BLaER1 treated with 17β-estradiol and CSF1 and Interleukin-3, amounts not matched to agents 10 nM and 100 nM (cell line): Measurements from ENCODE around the gene MPC1.
"Not testable (repeated sequence)": the region's sequence is repeated elsewhere in the genome, so short reads cannot be mapped to it uniquely, and the experiment has no call there.

ENCODE experiments used
- H3K27ac ChIP-seq, 11 experiments: shearing (Covaris generic); formaldehyde crosslinking; 2 replicates each; pipeline ENCODE4 v1.8.1; 2022
- H3K27me3 ChIP-seq, 11 experiments: shearing (Covaris generic); formaldehyde crosslinking; 2 replicates each; pipeline ENCODE4 v1.8.1; 2022
- H3K36me3 ChIP-seq, 11 experiments: shearing (Covaris generic); formaldehyde crosslinking; 2 replicates each; pipeline ENCODE4 v1.8.1; 2022
- H3K4me1 ChIP-seq, 10 experiments: shearing (Covaris generic); formaldehyde crosslinking; 2 replicates each; pipeline ENCODE4 v1.8.1; 2022
- H3K4me2 ChIP-seq, 11 experiments: shearing (Covaris generic); formaldehyde crosslinking; 2 replicates each; pipeline ENCODE4 v1.8.1; 2022
- H3K4me3 ChIP-seq, 10 experiments: shearing (Covaris generic); formaldehyde crosslinking; 2 replicates each; pipeline ENCODE4 v1.8.1; 2022
- H3K9ac ChIP-seq, 11 experiments: shearing (Covaris generic); formaldehyde crosslinking; 2 replicates each; pipeline ENCODE4 v1.8.1; 2022
- H3K9me3 ChIP-seq, 11 experiments: shearing (Covaris generic); formaldehyde crosslinking; replicated peaks in 1 of 11; 2 replicates each; pipeline ENCODE4 v1.8.1; 2022
- H4K20me1 ChIP-seq, 11 experiments: shearing (Covaris generic); formaldehyde crosslinking; 2 replicates each; pipeline ENCODE4 v1.8.1; 2022
- Cebpa-rat ChIP-seq, 11 experiments: shearing (Covaris generic); IDR thresholded peaks; 2 replicates each; pipeline ENCODE4 v1.8.1; 2022

Gene MPC1

GRCh38 chr6:166400181-166400580 lies 17.4 kb upstream of the MPC1 start:
- Histone ChIP-seq H3K27me3 (no peaks in the 10 kb centered on the region), H3K4me2 (no peak overlapping the region), H3K27ac (no peak overlapping the region), H4K20me1 (no peaks in the 10 kb centered on the region), H3K9me3 (peaks cover 0 to 8% (median 0%) of the 10 kb centered on the region in 11 experiments; a peak in 5 of 22 replicates), H3K9ac (no peak overlapping the region), H3K4me1 (peaks cover 6 to 25% (median 16%) of the 10 kb centered on the region in 10 experiments; a peak in 19 of 20 replicates), H3K36me3 (no peaks in the 10 kb centered on the region), H3K4me3 (no peak overlapping the region)
- no peak for TF ChIP-seq Cebpa-rat (IDR thresholded peaks at IDR 0.05)

- no peaks in the 10 kb centered on the region for H4K20me1 ChIP-seq
- no peak for TF ChIP-seq Cebpa-rat (IDR thresholded peaks at IDR 0.05)
Observed at GRCh38 chr6:166398348-166398747, 15.6 kb upstream of the MPC1 start.

GRCh38 chr6:166397849-166398248 lies 15.1 kb upstream of the MPC1 start:
- Histone ChIP-seq H3K9me3 (peaks cover 0 to 8% (median 0%) of the 10 kb centered on the region in 11 experiments; a peak in 5 of 22 replicates), H4K20me1 (no peaks in the 10 kb centered on the region), H3K27ac (no peak overlapping the region), H3K27me3 (no peaks in the 10 kb centered on the region), H3K4me3 (no peak overlapping the region), H3K36me3 (no peaks in the 10 kb centered on the region), H3K9ac (no peak overlapping the region), H3K4me1 (peaks cover 6 to 24% (median 16%) of the 10 kb centered on the region in 10 experiments; a peak in 19 of 20 replicates), H3K4me2 (peak overlapping the region; percentile 22 to 67 (median 50); a peak in 20 of 22 replicates)
- no peak for TF ChIP-seq Cebpa-rat (IDR thresholded peaks at IDR 0.05)

More at GRCh38 chr6:166398348-166398747, 15.6 kb upstream of the MPC1 start:
- Histone ChIP-seq H3K36me3 (no peaks in the 10 kb centered on the region), H3K4me3 (no peak overlapping the region), H3K9me3 (peaks cover 0 to 8% (median 0%) of the 10 kb centered on the region in 11 experiments; a peak in 5 of 22 replicates), H3K9ac (no peak overlapping the region), H3K4me2 (peak overlapping the region in 7 of 11 experiments; percentile 22 to 59 (median 49); a peak in 12 of 22 replicates), H3K4me1 (peaks cover 6 to 25% (median 16%) of the 10 kb centered on the region in 10 experiments; a peak in 19 of 20 replicates), H3K27ac (no peak overlapping the region), H3K27me3 (no peaks in the 10 kb centered on the region)

- H3K9ac ChIP-seq: no peak overlapping the region
- no peaks in the 10 kb centered on the region for H3K27me3 ChIP-seq
- peaks cover 0 to 8% (median 0%) of the 10 kb centered on the region in 11 experiments; a peak in 5 of 22 replicates for H3K9me3 ChIP-seq
- H3K27ac ChIP-seq: no peak overlapping the region
- no peak overlapping the region for H3K4me3 ChIP-seq
- no peaks in the 10 kb centered on the region for H3K36me3 ChIP-seq
- peaks cover 6 to 20% (median 14%) of the 10 kb centered on the region in 10 experiments; a peak in 19 of 20 replicates for H3K4me1 ChIP-seq
- no peaks in the 10 kb centered on the region for H4K20me1 ChIP-seq
- no peak for TF ChIP-seq Cebpa-rat (IDR thresholded peaks at IDR 0.05)
- no peak overlapping the region for H3K4me2 ChIP-seq
Observed at GRCh38 chr6:166395778-166396177, 13.0 kb upstream of the MPC1 start.

- H3K27me3 ChIP-seq: no peaks in the 10 kb centered on the region
- no peak overlapping the region for H3K9ac ChIP-seq
- H4K20me1 ChIP-seq: no peaks in the 10 kb centered on the region
- no peaks in the 10 kb centered on the region for H3K36me3 ChIP-seq
- no peak overlapping the region for H3K4me3 ChIP-seq
- no peak overlapping the region for H3K4me2 ChIP-seq
- no peak for TF ChIP-seq Cebpa-rat (IDR thresholded peaks at IDR 0.05)
- peaks cover 0 to 8% (median 0%) of the 10 kb centered on the region in 11 experiments; a peak in 5 of 22 replicates for H3K9me3 ChIP-seq
- H3K4me1 ChIP-seq: peaks cover 6 to 24% (median 18%) of the 10 kb centered on the region in 10 experiments; a peak in 19 of 20 replicates
- H3K27ac ChIP-seq: no peak overlapping the region
Observed at GRCh38 chr6:166395351-166395750, 12.6 kb upstream of the MPC1 start.

- Histone ChIP-seq H3K4me2 (no peak overlapping the region), H3K27ac (no peak overlapping the region)
Observed at GRCh38 chr6:166394036-166394892, 11.5 kb upstream of the MPC1 start.

GRCh38 chr6:166393535-166393823 lies 10.7 kb upstream of the MPC1 start:
- peaks cover 5 to 22% (median 16%) of the 10 kb centered on the region in 10 experiments; a peak in 19 of 20 replicates for H3K4me1 ChIP-seq
- no peak overlapping the region for H3K27ac ChIP-seq
- H3K4me2 ChIP-seq: no peak overlapping the region
- H4K20me1 ChIP-seq: no peaks in the 10 kb centered on the region
- no peaks in the 10 kb centered on the region for H3K27me3 ChIP-seq
- H3K9me3 ChIP-seq: peaks cover 0 to 8% (median 0%) of the 10 kb centered on the region in 11 experiments; a peak in 5 of 22 replicates
- H3K4me3 ChIP-seq: no peak overlapping the region
- H3K36me3 ChIP-seq: no peaks in the 10 kb centered on the region
- TF ChIP-seq Cebpa-rat (IDR thresholded peaks at IDR 0.05): no peak
- H3K9ac ChIP-seq: no peak overlapping the region

More at GRCh38 chr6:166394036-166394892, 11.5 kb upstream of the MPC1 start:
- Histone ChIP-seq H3K27me3 (no peaks in the 10 kb centered on the region), H3K36me3 (no peaks in the 10 kb centered on the region), H3K9ac (no peak overlapping the region), H3K9me3 (peaks cover 0 to 8% (median 0%) of the 10 kb centered on the region in 11 experiments; a peak in 5 of 22 replicates), H4K20me1 (no peaks in the 10 kb centered on the region), H3K4me1 (peaks cover 6 to 25% (median 18%) of the 10 kb centered on the region in 10 experiments; a peak in 19 of 20 replicates), H3K4me3 (no peak overlapping the region)
- TF ChIP-seq Cebpa-rat (IDR thresholded peaks at IDR 0.05): no peak

GRCh38 chr6:166392755-166393534 lies 10.2 kb upstream of the MPC1 start:
- not testable (repeated sequence) for H3K4me2 ChIP-seq, H3K27ac ChIP-seq, H3K36me3 ChIP-seq, H4K20me1 ChIP-seq, H3K27me3 ChIP-seq, H3K9ac ChIP-seq, H3K4me3 ChIP-seq, H3K9me3 ChIP-seq
- peaks cover 0 to 17% (median 10%) of the 10 kb centered on the region in 10 experiments; a peak in 16 of 20 replicates for H3K4me1 ChIP-seq

GRCh38 chr6:166389119-166389518 lies 6.4 kb upstream of the MPC1 start:
- no peaks in the 10 kb centered on the region for H3K27me3 ChIP-seq
- no peak overlapping the region for H3K4me3 ChIP-seq
- H3K9ac ChIP-seq: no peak overlapping the region
- H3K9me3 ChIP-seq: no peaks in the 10 kb centered on the region
- no peak for TF ChIP-seq Cebpa-rat (IDR thresholded peaks at IDR 0.05)
- peaks cover 3 to 11% (median 6%) of the 10 kb centered on the region in 10 experiments for H3K4me1 ChIP-seq
- no peaks in the 10 kb centered on the region for H4K20me1 ChIP-seq
- no peak overlapping the region for H3K4me2 ChIP-seq
- no peak overlapping the region for H3K27ac ChIP-seq
- H3K36me3 ChIP-seq: no peaks in the 10 kb centered on the region
